Islet precursor cell (in vitro differentiated cells): ENCODE results near the gene MMP17.

Source experiments
- DNase-seq: peaks from one replicate; pipeline ENCODE4 v3.0.0-alpha.2; 2018

MMP17 gene

DNA sequence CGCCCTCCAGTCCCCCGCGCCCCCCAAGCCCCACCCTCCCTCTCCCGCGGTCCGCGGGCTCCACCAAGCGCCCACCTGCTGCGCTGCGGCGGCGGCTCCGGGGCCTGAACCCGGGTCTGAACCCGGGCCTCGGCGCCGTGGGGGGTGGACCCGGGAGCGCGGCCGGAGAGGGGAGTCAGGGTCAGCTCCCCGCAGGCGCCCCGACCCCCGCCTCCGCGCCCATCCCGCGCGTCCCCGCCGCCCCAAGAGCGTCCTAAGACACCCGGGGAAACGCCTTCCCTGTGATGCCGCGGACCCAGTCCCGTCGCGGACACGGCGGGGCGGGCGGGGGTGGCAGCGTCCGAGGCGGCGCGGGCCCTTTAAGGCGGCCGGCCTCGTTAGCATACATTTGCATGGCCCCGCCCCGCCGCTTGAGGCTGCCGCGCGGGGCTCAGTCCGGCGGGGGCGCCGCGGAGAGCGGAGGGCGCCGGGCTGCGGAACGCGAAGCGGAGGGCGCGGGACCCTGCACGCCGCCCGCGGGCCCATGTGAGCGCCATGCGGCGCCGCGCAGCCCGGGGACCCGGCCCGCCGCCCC lies at the start of gene MMP17:
MMP17 (plus strand) TSS at position 433 of the 574 bp plus-strand sequence; CDS start at position 535, 102 bp downstream.
- DNase-seq: peak; percentile 85

DNA sequence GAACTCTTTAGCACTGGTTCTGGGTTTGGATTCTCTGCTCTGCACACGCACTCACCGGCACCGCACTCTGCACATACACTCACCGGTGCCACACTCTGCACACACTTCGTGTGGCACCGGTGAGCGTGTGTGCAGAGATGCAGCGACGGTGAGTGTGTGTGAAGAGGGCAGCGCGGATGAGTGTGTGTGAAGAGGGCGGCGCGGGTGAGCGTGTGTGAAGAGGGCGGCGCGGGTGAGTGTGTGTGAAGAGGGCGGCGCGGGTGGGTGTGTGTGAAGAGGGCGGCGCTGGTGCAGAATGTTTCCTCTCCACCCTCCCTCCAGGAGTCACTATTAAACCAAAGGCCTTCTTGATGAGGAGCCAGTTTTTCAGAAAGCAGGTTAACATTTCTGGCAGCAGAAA lies 49.2 kb upstream of the MMP17 start:
- DNase-seq: no peak

DNA sequence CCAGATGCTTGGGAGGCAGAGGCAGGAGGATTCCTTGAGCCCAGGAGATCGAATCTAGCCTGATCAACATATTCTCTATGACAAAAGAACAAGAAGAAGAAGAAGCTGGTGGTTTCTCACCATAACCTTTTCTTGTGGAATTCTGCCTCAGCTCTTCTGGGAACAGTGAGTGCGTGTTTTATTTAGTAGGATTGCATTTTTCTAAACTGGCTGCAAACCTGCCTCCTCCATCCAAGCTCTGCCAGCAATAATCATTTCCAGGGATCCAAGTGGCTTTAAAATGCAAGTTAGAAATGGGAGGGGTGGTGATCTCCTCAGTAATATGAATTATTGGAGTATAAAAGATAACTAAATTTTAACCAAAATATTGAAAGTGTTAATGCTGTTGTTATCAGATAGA lies 46.1 kb upstream of the MMP17 start:
- DNase-seq: no peak

DNA sequence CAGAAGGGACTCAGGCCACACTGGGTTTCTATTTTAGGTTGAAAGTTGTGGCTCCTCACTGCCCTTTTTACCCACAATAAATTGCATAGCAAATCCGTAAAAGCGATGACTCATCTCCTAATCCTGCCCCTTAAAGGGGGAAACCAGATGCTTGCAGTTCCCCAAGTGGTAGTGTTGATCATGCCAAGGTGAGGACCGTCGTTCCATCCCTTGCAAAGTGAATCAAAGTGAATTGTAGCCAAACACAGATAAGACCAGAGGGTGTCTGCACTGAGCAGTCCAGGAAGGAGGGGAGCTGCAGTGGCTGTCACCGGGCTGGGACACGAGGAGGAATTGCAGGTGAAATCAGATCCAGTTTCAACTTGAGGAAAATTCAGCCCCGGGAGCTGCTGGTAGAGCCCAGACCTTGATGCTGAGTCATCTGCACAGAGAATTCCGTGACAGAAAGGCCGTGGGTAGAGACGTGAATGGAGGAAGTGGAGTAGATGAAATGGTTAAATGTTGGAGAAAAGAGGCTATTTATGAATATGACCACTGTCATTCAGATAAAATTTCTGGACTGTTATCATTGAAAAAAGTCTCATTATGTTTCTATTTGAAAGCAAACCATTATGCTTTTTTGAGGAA lies 44.2 kb upstream of the MMP17 start:
- peak; percentile 95 for DNase-seq

DNA sequence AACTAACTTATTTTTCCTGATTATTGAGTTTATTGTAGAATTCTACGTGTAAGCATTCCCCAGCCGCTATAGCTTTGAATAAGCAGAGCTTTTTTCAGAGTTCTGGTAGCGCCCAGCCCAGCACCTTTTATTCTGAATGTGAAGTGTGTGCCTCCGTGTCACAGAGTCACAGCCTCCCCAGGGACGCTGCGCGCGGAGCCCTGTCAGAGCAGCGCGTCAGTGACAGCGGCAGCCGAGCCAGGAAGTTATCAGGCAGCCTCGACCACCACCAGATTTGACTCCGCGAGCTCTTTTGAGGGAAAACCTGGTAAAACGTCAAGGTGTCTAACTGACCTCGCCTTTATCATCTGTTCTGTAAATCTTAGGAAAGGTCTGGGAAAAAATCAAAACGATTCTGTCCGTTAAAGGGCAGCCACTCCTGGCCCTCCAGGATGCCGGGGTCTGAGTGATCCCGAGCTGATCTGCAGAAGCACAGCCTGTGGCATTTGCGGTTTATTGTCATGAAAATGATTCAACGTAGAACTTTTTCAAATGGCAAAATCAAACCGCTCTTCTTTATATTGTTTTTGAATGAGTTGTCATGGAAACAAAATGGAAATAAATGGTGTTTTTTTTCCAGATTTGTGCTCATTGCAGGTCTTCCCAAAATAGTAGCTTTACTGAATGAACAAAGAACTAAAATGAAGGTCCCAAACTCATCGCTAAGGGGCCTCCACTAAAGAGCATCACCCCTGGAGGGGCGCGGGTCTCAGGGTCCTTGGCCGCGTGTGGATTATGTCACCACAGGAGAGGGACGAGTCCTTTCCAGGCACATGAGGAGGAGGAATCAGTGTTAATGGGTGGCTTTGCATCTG lies 43.1 kb upstream of the MMP17 start:
- DNase-seq: no peak

DNA sequence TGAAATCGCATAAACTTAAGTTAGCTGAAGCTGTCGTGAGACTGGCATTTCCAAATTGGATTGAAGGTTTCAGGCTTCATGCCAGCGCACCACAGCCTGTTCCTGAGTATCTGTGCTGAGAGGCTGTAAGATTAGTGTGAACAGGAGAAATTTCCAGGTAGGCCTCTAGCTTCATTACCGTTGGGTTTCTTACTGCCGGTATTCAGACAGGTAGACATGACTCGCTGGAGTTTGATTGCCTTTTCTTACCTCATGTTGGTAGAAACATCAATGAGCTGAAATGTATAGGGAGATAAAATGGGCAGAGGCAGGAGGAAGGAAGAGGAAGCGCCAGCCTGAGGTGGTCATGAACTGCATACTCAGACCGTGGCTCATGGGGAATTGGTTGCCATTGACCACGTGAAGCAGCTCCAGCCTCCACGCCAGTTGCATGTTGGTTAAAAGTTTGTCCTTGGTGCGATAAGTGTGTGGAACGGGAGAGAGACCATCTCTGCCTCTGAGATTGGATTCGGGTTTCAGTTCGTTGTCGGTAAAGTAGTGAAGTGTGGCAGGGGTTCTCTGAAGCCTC lies 42.3 kb upstream of the MMP17 start:
- DNase-seq: no peak

DNA sequence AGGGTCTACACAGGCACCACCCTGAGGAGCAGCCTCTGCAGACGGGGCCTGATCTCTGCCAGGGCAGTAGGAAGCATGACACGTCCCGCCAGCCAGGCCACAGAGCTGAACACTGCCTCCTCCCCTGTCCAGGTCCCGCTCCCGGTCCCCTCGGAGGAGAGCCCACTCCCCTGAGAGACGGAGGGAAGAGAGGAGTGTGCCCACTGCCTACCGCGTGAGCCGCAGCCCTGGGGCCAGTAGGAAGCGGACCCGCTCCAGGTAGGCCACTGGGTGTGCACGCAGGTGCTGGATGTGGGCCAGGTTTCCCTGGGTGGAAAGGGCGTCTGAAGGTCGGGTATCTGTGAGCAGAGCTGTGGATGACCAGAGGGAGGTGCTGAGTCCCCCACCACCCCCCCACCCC lies 41.9 kb upstream of the MMP17 start:
- no peak for DNase-seq

DNA sequence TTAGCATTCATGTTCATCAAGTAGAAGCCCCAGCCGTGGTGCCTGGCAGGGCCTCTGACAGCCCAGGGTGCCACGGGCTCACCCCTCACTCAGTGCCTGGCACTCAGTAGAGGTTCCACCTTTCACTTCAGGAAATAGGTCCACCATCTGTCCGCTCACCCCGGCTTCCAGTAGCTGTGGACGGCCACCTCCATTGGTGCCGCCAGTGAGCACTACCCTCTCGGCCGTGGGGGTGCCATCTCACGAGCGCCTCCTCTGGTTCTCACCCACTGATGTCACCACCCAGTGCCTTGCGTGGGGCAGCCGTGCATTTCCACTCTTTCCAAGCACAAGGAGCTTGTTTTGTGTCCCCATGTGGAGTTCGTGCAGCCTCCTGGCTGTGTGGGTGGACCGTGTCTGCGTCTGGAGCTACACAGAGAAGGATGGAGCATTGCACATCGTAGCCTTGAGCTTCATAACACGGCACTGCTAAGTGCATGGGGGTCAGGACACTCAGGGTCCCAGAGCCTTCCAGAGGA lies 41.0 kb upstream of the MMP17 start:
- DNase-seq: no peak

DNA sequence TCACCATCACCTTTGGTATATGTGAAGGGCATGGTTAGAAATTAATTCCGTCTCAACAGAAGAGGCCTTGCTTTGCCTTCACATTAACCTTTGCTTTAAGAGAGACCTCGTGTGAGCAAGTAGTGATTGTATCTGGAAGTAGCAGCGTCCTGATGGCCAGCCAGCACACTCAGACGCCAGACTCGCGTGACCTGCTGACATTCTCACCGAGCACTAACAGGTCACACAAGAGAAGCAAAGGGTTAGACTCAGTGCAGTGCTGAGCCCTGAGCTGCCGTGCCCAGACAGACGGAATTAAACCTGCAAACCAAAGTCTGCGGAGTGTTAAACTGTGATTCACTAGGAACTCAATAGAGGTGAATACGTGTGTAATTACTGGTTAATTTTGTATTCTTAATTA lies 40.1 kb upstream of the MMP17 start:
- no peak for DNase-seq

DNA sequence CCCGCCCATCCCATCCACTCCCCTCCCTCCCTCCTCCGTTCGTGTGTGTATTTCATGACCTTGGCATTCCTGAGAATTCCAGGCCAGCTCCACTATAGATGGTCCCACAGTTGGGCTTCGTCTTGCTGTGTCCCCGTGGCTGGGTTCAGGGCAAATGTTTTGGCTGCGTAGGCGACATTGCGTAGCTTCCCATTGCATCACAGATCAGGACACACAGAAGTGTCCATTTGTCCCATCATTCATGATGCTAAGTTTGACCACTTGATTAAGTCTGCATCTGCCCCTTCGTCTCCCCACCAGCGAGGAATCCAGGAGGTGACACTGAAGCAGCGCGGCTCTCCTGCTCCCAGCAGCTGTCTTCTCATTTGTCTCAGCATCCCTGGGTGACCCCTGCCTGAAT lies 38.6 kb upstream of the MMP17 start:
- no peak for DNase-seq

DNA sequence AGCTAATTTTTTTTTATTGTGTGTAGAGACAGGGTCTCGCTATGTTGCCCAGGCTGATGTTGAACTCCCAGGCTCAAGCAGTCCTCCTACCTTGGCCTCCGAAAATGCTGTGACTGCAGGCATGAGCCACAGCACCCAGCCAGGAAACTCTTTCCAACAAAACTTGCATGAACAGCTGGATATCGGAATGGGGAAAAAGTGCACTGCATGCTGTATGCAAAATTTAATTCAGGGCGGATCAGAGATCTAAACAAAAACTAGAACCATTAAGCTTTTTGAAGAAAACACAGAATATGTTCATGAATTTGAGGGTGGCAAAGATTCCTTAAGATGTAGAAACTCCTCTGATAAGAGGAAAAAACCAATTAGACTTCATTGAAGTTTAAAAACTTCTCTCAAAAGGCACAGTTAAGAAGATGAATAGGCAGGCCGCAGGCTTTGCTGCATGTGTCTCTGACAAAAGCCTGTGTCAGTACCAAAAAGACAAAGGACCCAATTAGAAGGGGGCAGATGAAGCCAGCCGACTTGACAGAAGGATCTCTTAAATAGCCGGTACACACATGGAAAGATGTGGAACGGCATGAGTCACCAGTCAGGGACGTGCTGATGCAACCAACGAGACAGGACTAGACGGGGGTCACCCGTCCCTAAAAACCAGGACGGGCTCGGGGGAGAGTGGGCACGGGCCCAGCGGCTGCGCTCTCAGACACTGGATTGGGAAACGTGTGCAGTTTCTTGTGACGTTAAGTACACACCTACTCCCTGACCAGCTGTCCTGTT lies 34.8 kb upstream of the MMP17 start:
- DNase-seq: no peak

DNA sequence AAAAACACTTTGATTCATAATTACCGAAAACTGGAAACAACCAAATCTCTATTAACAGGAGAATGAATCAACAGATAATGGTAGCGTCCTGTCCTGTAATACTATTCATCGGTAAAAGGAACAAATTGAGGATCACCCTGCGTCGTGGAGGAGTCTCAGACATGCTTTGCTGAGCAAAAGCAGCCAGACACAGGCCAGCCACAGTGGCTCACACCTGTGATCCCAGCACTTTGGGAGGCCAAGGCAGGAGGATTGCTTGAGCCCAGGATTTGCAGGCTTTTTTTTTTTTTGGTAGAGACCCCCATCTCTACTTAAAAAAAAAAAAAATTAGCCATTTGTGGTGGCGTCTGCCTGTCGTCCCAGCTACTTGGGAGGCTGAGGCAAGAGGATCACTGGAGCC lies 34.1 kb upstream of the MMP17 start:
- no peak for DNase-seq

DNA sequence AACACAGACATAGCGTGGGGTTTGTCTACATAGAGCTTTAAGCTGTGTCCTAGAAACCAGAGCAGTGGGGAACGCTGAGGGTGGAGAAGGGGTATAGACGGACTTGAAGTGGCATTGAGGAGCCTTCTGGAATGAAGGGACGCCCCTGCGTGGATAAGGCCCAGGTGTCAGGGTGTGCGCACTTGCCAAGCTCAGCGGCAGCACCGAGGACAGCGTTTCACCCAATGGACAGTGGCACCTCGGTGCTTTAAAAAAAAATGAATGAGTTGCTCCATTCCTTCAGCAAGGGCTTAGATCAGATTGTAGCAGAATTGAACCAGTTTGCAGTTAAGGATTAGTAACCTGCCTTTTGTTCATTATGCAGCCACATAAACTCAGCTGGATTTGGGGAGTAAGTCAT lies 33.6 kb upstream of the MMP17 start:
- no peak for DNase-seq

DNA sequence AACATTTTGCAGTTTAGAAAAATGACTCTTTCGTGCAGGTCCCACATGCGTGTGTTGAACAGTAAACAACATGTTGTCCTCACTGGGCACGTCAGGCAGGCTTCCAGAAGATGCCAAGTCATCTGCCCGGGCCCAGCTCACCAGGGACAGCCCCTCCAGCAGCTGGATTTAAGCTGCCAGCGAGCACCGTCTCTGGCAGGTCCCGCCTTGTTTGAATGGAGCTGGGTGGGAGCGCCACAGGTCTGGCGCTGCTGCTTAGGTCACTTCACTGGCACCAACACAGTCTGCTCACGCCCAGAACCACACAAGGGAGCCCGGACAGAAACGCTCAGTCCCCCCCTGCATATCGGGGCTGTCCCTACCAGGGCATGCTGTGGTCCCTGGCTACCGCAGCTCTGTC lies 33.1 kb upstream of the MMP17 start:
- DNase-seq: no peak

DNA sequence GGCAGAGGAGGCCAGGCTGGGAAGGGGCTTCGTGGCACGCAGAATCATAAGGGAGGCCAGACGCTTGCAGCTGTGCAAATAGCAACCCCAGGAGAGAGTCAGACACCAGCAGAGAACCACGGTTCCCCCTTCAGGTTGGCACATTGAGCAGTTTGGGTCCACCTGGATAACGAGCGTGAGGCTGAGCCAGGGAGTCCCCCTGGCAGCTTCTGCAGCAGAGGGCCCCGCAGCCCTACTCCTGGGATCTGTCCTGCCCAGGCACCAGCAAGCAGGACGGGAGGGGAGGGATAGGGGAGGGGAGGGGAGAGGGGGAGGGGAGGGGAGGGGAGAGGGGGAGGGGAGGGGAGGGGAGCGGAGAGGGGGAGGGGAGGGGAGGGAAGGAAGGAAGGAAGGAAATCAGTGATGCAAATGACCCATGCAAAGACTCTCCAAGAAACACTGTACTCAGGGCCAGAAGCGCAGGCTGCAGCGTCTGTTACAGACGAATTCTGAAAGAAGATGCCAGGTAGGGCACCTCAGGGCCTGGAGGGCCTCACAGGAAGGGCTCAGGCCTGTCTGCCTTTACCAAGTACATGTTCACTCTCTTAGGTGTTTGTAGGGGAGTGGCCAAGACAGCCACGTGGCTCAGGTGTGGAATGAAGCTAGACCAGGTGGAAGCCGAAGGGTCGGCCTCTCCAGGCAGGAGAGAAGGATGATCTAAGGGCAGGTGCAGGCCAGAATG lies 32.3 kb upstream of the MMP17 start:
- peak; percentile 91 for DNase-seq

DNA sequence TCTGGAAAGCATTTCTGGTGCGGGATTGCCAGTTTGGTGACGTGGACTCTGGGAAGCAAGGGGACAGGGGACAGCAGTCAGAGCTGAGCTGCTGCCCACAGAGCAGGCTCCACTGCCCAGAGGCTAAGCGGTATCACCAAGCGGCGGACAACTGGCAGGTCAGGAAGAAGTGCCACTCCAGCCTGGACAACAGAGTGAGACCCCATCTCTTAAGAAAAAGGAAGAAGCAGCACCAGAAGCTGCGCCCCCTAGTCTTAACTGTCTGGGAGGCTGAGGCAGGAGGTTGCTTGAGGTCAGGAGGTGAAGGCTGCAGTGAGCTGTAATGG lies 31.8 kb upstream of the MMP17 start:
- no peak for DNase-seq

DNA sequence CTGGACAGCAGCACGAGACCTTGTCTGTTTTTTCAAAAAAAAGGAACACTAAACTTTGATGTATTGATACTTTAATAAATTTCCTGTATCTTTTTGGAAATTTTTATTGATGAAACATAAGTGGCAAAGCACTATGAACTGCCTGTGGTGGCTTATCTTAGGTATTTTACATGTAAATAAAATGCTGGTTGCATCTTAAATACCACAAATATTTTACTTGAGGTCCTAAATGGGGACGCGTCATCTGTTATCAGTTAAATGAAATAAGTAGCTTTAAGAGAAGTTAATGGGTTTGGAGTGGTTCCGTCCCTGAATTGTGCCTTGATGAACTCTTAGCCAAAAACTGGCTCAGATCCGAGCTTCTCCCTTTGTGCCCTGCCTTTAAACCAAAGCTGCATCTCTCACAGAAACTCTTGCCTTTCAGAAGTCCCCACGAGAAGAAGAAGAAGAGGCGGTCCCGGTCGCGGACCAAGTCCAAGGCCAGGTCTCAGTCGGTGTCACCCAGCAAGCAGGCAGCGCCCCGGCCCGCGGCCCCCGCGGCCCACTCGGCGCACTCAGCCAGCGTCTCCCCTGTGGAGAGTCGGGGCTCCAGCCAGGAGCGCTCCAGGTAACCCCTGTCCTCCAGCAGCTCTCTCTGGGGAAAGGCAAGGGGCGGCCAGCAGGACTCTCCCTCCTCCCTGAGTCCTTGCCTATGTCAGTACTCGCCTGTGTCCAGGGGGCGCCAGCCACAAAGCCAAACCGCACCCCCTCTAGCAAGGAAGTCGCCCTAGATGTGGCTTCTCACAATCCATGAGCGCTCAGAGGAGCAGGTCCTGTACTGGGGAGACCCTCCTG lies 31.2 kb upstream of the MMP17 start:
- DNase-seq: no peak

DNA sequence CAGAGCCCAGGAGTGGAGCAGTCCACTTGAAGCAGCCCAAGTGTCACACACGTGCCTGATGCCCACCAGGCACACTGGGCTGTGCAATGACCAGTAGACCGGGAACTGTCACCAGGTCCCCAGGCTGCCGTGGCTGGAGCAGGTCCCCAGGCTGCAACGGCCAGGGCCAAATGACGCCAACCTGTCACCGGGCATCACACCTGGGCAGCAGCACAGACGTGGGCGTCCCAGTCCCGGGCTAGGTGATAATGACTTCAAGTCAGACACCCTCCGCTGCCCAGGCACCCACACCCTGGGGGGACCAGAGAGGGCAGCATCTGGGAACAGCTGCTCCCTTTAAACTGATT lies 30.6 kb upstream of the MMP17 start:
- DNase-seq: no peak

DNA sequence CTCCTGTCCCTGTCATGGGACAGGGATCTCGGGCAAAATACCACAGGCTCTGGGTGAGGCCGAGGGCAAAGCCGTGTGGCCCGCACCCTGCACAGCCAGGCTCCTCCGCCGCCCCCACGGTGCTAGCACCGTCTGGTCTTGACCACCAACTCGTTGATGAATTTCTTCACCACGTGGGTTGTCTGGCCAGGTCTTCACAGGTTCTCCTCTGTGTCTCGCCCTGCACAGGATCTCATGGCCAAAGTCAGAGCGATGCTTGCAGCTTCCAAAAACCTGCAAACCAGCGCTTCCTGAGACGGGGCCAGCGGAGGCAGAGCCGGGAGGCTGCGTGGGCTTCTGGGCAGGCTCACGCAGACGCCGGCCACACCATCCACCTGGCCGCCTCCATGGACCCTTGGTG lies 29.0 kb upstream of the MMP17 start:
- no peak for DNase-seq

DNA sequence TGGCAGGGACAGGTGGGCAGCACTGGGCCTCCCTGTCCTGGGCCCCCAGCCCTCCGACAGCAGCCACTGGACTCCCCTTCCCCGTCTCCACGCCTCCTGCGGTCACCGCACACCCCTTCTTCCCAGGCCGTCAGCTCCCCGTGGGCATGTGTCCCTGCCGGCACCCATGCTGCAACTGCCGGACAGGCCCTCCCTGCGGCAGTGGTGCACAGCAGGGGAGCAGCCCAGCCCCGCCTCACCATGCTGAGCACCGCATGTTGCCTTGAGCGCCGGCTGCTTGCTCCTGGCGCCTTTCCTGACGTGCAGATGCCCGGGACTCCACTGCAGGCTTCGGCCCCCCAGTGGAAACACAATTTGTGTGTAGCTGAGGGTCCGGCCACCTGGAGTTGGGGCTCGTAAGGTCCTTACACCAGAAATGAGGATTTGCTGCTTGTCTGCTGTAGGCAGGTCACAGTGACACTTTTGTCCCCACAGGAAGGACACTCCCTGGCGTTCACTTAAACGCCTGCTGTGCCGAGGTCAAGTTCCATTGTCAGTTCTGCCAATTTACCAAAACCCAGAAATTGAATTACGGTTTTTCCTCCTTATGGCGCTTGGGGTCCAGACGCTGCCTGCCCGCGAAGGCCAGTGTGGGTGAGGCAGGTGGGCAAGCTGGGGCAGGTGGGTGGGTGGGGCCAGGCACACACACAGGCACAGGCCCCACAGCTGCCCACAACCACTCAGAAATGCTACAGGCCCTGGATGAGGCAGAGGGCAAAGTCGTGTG lies 28.2 kb upstream of the MMP17 start:
- no peak for DNase-seq
